SK-N-SH treated with all-trans-retinoic acid at 6 μM for 48 hours (cell line): ENCODE results near the gene GIPC2.
A peak's percentile ranks its signal among the peaks of the same experiment; 100 is the strongest.

ENCODE experiments used
- ATAC-seq: fragments of 200-7000 bp; cut with Tn5 transposase; 3 replicates; pipeline ENCODE4 v1.9.1; 2020; ENCODE audit warnings: mild to moderate bottlenecking, moderate library complexity
- ARNTL ChIP-seq: fragments of 450-650 bp; formaldehyde crosslinking; IDR thresholded peaks from 2 replicates; pipeline ENCODE4 v1.5.0; 2020; ENCODE audit warnings: low read depth, mild to moderate bottlenecking, moderate library complexity, borderline replicate concordance
- BACH2 ChIP-seq: fragments of 250-450 bp; sonication (Bioruptor Pico); IDR thresholded peaks from 2 replicates; pipeline ENCODE4 v1.9.0; 2021; ENCODE audit warnings: mild to moderate bottlenecking, borderline replicate concordance
- CSDC2 ChIP-seq: fragments of 250-450 bp; sonication (Bioruptor Pico); IDR thresholded peaks from 2 replicates; pipeline ENCODE4 v1.5.0; 2020; ENCODE audit warnings: mild to moderate bottlenecking, moderate library complexity
- CSRNP3 ChIP-seq: fragments of 250-450 bp; sonication (Bioruptor Pico); IDR thresholded peaks from 2 replicates; pipeline ENCODE4 v1.5.1; 2021; ENCODE audit warnings: mild to moderate bottlenecking, moderate library complexity
- ESRRG ChIP-seq: fragments of 250-450 bp; sonication (Bioruptor Pico); IDR thresholded peaks from 2 replicates; pipeline ENCODE4 v1.6.1; 2021; ENCODE audit warnings: mild to moderate bottlenecking
- GLIS3 ChIP-seq: fragments of 250-450 bp; sonication (Bioruptor Pico); IDR thresholded peaks from 2 replicates; pipeline ENCODE4 v1.5.0; 2020; ENCODE audit warnings: mild to moderate bottlenecking, moderate library complexity
- ISL1 ChIP-seq: fragments of 250-450 bp; sonication (Bioruptor Pico); IDR thresholded peaks from 2 replicates; pipeline ENCODE4 v2.1.2; 2022; ENCODE audit warnings: mild to moderate bottlenecking, moderate library complexity
- OSR1 ChIP-seq: fragments of 250-450 bp; sonication (Bioruptor Pico); IDR thresholded peaks from 2 replicates; pipeline ENCODE4 v1.8.0; 2022; ENCODE audit warnings: moderate library complexity, mild to moderate bottlenecking, inconsistent platforms
- PATZ1 ChIP-seq: fragments of 250-450 bp; sonication (Bioruptor Pico); IDR thresholded peaks from 2 replicates; pipeline ENCODE4 v1.8.0; 2020; ENCODE audit warnings: mild to moderate bottlenecking, moderate library complexity, borderline replicate concordance
- POU6F1 ChIP-seq: fragments of 250-450 bp; sonication (Bioruptor Pico); IDR thresholded peaks from 2 replicates; pipeline ENCODE4 v1.8.0; 2021; ENCODE audit warnings: low read depth, mild to moderate bottlenecking, moderate library complexity, borderline replicate concordance
- PPARA ChIP-seq: fragments of 250-450 bp; sonication (Bioruptor Pico); IDR thresholded peaks from 2 replicates; pipeline ENCODE4 v1.5.0; 2020; ENCODE audit warnings: mild to moderate bottlenecking, borderline replicate concordance
- RARB ChIP-seq: fragments of 250-450 bp; sonication (Bioruptor Pico); IDR thresholded peaks from 2 replicates; pipeline ENCODE4 v1.8.0; 2021; ENCODE audit warnings: mild to moderate bottlenecking, moderate library complexity
- SNAI2 ChIP-seq: fragments of 250-450 bp; sonication (Bioruptor Pico); IDR thresholded peaks from 2 replicates; pipeline ENCODE4 v1.5.0; 2020; ENCODE audit warnings: mild to moderate bottlenecking, moderate library complexity
- TCF4 ChIP-seq: fragments of 250-450 bp; sonication (Bioruptor Pico); IDR thresholded peaks from 2 replicates; pipeline ENCODE4 v1.8.0; 2021; ENCODE audit warnings: mild to moderate bottlenecking, moderate library complexity, borderline replicate concordance
- TOX ChIP-seq: fragments of 250-450 bp; sonication (Bioruptor Pico); IDR thresholded peaks from 2 replicates; pipeline ENCODE4 v1.8.0; 2021; ENCODE audit warnings: mild to moderate bottlenecking, moderate library complexity, borderline replicate concordance
- TSHZ2 ChIP-seq: fragments of 250-450 bp; sonication (Bioruptor Pico); IDR thresholded peaks from 2 replicates; pipeline ENCODE4 v1.5.0; 2020; ENCODE audit warnings: mild to moderate bottlenecking, moderate library complexity
- ZC3H10 ChIP-seq: fragments of 250-450 bp; sonication (Bioruptor Pico); IDR thresholded peaks from 2 replicates; pipeline ENCODE4 v1.5.1; 2021; ENCODE audit warnings: mild to moderate bottlenecking, moderate library complexity
- ZFP3 ChIP-seq: fragments of 250-450 bp; sonication (Bioruptor Pico); IDR thresholded peaks from 2 replicates; pipeline ENCODE4 v1.5.0; 2020; ENCODE audit warnings: mild to moderate bottlenecking, moderate library complexity
- ZFP30 ChIP-seq: fragments of 450-650 bp; formaldehyde crosslinking; IDR thresholded peaks from 2 replicates; pipeline ENCODE4 v1.5.0; 2022; ENCODE audit warnings: mild to moderate bottlenecking, moderate library complexity
- ZNF565 ChIP-seq: fragments of 450-650 bp; formaldehyde crosslinking; conservative IDR thresholded peaks from 2 replicates; pipeline ENCODE4 v1.5.0; 2020; ENCODE audit warnings: low read depth, mild to moderate bottlenecking, moderate library complexity
- ZNF70 ChIP-seq: fragments of 450-650 bp; formaldehyde crosslinking; IDR thresholded peaks from 2 replicates; pipeline ENCODE4 v1.5.0; 2020; ENCODE audit warnings: mild to moderate bottlenecking, moderate library complexity
- ZNF8 ChIP-seq: fragments of 450-650 bp; formaldehyde crosslinking; IDR thresholded peaks from 2 replicates; pipeline ENCODE4 v1.5.0; 2020; ENCODE audit warnings: mild to moderate bottlenecking, moderate library complexity
- TF ChIP-seq, protein P1 (sequence below): fragments of 250-450 bp; sonication (Bioruptor Pico); IDR thresholded peaks from 2 replicates; pipeline ENCODE4 v1.5.1; 2020; ENCODE audit warnings: low read depth, mild to moderate bottlenecking, moderate library complexity

GIPC2 gene

GRCh38 chr1:78003882-78004718, 41.7 kb upstream of the GIPC2 start:
- TF ChIP-seq CSDC2 (CRISPR knock-in tag) (peak; percentile 96), ZFP30 (CRISPR knock-in tag) (peak; percentile 88), PATZ1 (CRISPR knock-in tag) (peak; percentile 100), ZNF70 (CRISPR knock-in tag) (peak; percentile 81), TOX (CRISPR knock-in tag) (peak; percentile 100), ZC3H10 (CRISPR knock-in tag) (peak; percentile 100), ESRRG (CRISPR knock-in tag) (peak; percentile 100), ARNTL (CRISPR knock-in tag) (peak; percentile 96), TSHZ2 (CRISPR knock-in tag) (no peak; the same call in 1 of the 2 replicates), CSRNP3 (CRISPR knock-in tag) (peak; percentile 100), PPARA (CRISPR knock-in tag) (peak; percentile 91; the same call in 1 of the 2 replicates), POU6F1 (CRISPR knock-in tag) (peak; percentile 99), TCF4 (CRISPR knock-in tag) (peak; percentile 92), BACH2 (CRISPR knock-in tag) (no peak), GLIS3 (CRISPR knock-in tag) (peak; percentile 100), ZNF565 (CRISPR knock-in tag) (peak; percentile 96), ZNF8 (peak; percentile 86), ISL1 (peak; percentile 24; the same call in 1 of the 2 replicates), SNAI2 (CRISPR knock-in tag) (peak; percentile 97), RARB (peak; percentile 100), ZFP3 (CRISPR knock-in tag) (peak; percentile 84; the same call in 1 of the 2 replicates), OSR1 (no peak)
- TF ChIP-seq, protein P1, sequence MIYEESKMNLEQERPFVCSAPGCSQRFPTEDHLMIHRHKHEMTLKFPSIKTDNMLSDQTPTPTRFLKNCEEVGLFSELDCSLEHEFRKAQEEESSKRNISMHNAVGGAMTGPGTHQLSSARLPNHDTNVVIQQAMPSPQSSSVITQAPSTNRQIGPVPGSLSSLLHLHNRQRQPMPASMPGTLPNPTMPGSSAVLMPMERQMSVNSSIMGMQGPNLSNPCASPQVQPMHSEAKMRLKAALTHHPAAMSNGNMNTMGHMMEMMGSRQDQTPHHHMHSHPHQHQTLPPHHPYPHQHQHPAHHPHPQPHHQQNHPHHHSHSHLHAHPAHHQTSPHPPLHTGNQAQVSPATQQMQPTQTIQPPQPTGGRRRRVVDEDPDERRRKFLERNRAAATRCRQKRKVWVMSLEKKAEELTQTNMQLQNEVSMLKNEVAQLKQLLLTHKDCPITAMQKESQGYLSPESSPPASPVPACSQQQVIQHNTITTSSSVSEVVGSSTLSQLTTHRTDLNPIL (CRISPR knock-in tag), result peak; percentile 100
- peak; percentile 77 for ATAC-seq
